ENCODE results near the gene NF1.
"Not testable (repeated sequence)": the region's sequence is repeated elsewhere in the genome, so short reads cannot be mapped to it uniquely, and the experiment has no call there.

DNA sequence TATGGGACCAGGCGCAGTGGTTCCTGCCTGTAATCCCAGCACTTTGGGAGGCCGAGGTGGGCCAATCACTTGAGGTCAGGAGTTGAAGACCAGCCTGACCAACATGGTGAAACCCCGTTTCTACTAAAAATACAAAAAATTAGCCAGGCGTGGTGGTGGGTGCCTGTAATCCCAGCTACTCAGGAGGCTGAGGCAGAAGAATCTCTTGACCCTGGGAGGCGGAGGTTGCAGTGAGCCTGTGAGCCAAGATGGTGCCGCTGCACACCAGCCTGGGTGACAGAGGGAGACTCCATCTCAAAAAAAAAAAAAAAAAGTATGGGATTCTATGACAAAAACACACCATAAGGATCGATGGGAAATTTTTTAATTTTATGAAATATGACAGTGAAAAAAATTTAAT is 217.4 kb downstream of the NF1 start:
- TF ChIP-seq POLR2A (IDR thresholded peaks at IDR 0.05; ENCODE audit: extremely low read depth, insufficient read length); MYC (IDR thresholded peaks at IDR 0.05; ENCODE audit: low read depth, low read length): not testable (repeated sequence)
- TF ChIP-seq, protein P1, sequence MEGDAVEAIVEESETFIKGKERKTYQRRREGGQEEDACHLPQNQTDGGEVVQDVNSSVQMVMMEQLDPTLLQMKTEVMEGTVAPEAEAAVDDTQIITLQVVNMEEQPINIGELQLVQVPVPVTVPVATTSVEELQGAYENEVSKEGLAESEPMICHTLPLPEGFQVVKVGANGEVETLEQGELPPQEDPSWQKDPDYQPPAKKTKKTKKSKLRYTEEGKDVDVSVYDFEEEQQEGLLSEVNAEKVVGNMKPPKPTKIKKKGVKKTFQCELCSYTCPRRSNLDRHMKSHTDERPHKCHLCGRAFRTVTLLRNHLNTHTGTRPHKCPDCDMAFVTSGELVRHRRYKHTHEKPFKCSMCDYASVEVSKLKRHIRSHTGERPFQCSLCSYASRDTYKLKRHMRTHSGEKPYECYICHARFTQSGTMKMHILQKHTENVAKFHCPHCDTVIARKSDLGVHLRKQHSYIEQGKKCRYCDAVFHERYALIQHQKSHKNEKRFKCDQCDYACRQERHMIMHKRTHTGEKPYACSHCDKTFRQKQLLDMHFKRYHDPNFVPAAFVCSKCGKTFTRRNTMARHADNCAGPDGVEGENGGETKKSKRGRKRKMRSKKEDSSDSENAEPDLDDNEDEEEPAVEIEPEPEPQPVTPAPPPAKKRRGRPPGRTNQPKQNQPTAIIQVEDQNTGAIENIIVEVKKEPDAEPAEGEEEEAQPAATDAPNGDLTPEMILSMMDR (IDR thresholded peaks at IDR 0.05; ENCODE audit: low read depth, low read length): not testable (repeated sequence)

All from NB4 (cell line).